GM18861 (cell line): ENCODE measurements around the gene CABLES2.

ENCODE experiments used
- ATAC-seq: cut with Tn5 transposase; IDR thresholded peaks from one replicate; pipeline ENCODE4 v1.9.1; 2021; ENCODE audit not compliant: unreplicated experiment

CABLES2 gene

DNA sequence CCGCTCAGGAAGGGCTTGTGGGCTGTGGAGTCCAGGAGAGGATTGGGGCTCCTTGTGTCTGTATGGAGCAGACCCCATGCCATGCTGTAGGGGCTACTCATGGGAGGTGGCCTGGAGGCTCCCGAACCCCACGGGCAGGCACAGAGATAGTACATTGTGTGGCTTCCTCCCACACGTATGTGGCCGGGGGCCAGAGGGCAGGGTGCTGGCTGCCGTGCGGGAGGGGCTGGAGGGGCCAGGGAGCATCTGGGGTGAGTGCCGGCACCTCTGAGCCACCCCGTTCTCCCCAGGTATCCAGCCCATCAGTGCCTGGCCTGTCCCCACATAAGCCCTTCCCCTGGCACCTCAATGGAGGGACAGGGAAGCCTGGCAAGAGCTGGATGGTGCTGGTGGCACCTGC, 12.7 kb upstream of the CABLES2 start:
- no peak for ATAC-seq

- no peak for ATAC-seq
Measured at GRCh38 chr20:62418709-62419487, 11.8 kb upstream of the CABLES2 start.

DNA sequence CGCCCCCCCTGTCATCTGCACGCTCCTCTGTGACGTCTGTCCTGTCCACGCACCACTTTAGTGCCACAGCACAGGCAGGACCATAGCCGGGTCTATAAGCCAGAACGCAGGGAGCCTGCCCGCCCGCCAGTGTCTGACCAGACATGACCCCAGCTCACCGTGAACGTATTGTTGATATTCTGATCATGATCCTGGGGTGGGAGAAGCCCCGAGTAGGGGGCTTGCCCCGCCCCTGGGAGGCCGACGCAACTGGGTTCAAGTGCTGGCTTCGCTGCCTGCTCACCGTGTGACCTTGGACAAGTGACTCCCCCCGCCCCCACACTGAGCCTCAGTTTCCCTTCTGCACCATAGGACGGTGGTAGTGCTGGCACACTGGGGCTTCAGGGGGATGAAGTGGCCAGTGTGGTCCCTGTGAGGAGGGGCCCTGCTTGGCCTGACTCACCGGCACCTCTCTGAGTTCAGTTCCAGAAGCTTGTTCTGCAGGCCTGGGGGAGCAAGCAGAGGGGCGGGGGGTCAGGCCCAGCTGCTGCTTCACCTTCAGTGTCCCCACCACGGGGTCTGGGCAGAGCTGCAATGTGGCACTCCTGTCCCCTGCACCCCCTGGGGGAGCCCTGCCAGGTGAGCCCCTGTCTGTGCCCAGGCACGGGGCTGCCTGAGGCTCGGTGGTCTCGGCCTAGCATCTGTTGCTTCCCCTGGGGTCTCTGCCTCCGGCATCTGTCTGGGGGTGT, 11.1 kb upstream of the CABLES2 start:
- ATAC-seq = no peak

- no peak for ATAC-seq
Measured at GRCh38 chr20:62416651-62417637, 9.9 kb upstream of the CABLES2 start.

- no peak for ATAC-seq
Measured at GRCh38 chr20:62415354-62416111, 8.4 kb upstream of the CABLES2 start.

DNA sequence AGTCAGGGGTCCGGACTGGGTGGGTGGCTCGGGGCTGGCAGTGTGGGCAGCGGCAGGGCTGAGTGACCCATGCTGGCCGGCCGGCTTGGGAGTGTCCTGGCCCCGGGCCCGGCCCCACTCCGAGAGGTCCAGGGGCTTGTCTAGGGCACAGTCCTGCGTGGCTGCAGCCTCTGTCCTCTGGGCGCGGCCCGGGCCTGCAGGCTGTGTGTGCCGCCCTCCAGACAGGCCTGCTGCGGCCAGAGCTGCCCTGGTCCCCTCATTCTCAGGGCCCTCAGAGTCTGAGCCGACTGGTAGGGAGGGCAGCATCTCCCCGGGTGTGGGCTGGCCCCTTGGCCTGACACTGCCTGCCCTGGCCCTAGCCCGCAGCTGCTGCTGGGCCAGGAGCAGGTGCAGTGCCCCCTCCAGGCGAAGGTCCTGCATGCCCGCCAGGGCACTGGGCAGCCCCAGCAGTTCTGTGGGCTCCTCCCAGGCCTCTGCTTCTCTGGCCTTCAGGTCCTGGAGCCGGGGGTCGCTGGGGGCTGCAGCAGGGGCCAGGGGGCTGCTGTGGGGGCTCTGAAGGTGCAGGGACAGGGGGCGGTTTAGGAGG, 6.9 kb upstream of the CABLES2 start:
- ATAC-seq = no peak

DNA sequence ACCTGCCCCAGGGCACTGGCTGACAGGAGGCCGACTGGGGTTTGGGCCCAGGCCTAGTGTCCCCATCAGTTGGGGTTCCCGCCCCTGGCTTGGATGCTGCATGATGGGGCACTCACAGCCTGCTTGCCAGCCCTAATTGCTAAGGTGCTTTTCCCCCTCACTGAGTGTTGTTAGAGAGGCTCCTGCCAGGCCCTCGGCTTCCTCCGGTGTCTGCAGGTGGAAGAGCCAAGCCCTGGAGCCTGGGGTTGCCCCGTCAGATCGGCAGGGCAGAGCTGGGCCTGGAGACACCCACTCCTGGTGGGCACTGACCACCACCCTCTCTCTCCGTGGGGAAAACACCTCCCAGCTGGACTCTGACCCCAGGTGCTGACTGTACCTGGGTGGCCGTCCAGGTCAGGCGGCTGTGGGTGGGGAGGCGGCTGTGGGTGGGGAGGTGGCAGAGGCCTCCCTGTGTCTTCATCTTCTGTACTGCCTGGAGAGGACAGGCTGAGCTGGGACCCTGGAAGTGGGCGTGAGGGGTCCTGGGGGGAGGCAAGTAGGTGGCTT, 6.0 kb upstream of the CABLES2 start:
- no peak for ATAC-seq

DNA sequence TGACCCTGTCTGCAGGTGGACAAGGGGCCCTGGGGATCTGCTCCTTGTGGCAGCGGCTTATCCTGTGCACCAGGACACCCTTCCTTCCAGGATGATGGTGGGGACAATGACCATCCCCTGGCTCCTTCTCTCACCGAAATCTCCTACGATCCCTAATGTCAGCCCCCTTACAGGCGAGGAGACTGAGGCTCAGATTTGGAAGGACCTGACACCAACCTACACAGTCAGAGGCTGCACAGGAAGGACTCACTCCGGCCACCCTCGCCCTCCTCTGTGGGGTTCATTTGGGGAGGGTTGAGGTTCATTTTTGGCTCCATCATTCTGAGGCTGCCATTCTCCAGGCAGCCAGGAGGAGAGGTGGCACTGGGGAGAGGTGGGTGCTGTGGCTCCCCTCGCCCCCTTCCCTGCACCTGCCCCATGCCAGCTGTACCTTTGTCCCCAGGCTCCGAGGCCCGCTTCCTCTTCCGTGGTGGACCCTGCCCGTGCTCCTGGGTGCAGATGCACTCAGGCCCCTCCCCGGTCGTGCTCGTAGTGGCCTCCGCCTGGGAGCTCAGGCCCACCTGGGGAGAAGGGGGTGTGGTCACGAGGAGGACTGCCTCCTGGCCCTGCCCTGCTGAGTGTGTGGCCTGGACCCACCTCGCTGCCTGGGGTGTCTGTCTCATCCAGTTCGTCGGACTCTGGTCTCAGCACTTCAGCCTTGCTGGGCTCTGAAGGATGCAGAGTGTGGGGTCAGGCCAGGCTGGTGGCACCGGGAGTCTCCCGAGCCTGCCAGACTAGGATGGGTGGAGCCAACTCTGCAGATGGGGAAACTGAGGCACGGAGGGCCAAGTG, 5.3 kb upstream of the CABLES2 start:
- ATAC-seq = no peak

DNA sequence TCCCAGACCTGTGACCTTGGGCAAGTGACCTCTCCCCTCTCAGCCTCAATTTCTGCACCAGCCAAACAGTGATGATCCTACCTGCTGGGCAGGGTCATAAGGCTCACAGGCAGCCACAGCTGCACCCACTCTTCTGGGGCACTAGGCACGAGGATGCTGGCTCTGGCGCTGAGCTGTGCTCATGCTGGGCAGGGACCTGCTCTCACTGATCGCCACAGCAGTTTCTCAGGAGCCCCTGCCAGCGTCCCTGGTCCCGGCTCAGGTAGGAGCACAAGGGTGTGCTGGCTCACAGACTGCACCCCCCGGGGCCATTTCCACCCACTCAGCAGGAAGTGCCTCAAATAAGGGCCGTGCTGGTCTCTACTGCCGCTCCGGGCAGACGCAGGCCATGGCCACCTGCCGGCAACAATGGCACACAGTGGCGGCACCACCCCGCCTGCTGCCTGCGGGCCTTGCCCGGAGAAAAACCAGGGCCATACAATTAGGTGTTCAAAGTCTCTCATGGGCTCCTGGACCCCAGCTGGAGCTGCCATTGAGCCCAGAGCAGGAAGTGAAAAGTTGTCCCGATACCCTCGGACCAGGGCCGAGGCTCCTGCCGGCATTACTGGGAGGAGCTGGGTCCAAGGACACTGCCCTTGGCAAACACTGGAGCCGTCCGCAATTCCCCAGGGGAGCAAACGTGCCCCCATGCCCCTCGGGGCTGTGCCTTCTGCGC, 4.6 kb upstream of the CABLES2 start:
- no peak for ATAC-seq

DNA sequence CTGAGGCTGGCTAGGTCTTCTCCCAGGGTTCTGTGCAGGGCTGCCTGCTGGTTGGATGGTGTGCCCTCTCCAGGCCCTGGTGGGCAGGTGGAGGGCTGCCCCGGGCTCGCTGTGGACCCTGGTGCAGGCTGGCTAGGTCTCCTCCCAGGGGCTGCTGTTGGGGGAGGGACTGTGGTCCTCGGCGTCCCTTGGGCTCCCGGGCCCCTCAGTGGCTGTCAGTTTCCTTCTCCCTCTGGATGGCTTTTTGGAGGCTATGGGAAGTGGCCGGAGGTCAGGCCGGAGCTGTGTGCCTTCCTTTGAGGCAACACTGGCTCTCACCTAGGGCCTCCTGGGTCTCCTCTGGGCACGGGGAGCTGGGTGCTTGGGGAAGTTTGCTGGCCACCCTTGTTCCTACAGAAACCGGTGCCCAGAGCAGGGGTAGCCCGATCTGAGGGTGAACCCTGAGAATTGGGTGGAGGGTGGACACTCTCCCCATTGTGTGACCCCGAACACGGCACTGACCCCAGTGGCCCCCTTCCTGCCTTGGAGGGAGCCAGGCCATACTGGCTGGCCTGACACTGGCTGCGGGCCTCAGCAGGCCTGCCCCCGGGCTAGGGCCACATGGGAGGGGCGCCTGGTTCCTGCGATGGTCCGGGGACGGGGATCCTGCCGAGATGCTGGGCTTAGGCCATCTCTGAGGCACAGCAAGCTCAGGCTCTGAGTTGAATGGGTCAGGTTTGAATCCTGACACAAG, 3.8 kb upstream of the CABLES2 start:
- ATAC-seq = no peak

DNA sequence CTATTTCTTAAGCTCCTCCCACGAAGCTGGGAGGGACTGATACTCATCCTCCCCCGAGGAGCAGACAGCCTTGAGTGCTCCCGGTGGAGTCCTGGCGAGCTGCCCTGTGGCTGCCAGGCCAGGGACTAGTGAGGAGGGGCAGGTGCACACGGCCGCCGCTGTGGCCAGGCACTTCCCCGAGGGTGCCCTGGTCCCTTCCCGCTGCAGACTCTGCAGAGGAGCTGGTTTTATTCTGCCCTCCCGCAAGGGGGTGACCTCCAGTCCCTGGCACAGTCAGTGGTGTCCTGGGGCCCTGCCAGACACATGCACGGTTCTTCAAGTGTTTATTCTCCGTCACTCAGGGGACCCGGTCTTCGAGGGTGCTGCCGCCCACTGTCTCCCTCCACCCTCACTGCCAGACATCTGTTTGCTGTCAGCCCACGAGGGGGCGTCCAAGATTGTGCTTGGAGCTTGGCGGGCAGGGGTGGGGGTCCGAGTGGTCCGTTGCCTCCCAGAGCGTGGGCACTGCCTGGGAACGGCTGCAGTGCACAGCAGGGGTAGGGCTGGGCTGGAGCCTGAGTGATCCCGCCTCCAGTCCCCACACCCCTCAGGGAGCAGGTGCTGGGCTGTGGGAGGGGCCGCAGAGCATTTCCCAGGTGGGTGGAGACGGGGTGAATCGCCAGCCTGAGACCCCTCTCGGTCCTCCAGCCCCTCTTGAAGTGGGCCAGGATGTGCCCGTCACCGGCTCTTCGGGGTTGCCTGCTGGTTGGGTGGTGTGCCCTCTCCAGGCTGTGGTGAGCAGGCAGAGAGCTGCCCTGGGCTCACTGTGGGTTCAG, 3.1 kb upstream of the CABLES2 start:
- no peak for ATAC-seq

- no peak for ATAC-seq
Measured at GRCh38 chr20:62409086-62409853, 2.2 kb upstream of the CABLES2 start.

GRCh38 chr20:62408640-62409039, 1.6 kb upstream of the CABLES2 start:
- no peak for ATAC-seq

DNA sequence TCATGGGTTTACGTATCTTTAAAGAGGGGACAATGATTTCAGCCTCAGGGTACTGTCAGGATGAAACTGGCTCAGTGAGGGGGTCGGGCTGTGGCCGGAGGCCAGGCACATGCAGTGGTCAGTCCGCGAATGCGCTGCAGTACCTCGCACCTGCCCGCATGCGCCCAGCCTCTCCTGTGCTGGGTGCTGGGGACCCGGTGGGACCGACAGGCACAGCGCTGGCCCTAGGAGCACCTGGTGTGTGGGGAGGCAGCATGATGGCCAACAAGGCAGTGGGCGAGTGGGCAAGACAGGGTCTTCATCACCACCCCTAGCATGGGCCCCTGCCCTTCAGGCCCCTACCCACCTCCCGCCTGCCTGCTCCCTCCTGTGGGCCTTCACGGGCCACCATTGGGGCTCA, 970 bp upstream of the CABLES2 start:
- no peak for ATAC-seq

- no peak for ATAC-seq
Measured at GRCh38 chr20:62406635-62407176, 379 bp downstream of the CABLES2 start.

GRCh38 chr20:62405981-62406513, 1.0 kb downstream of the CABLES2 start:
- ATAC-seq = no peak
